PC-9 (cell line): Measurements from ENCODE around the gene LRRC1.

Experiments
- EZH2 ChIP-seq: fragments of 200-600 bp; sonication (generic); IDR thresholded peaks from 2 replicates; pipeline ENCODE4 v1.8.0; 2017; ENCODE audit warnings: antibody characterized with exemption, low read depth
- TF ChIP-seq, protein P1 (sequence below): fragments of 200-600 bp; sonication (generic); conservative IDR thresholded peaks from 2 replicates; pipeline ENCODE4 v1.6.1; 2017; ENCODE audit warnings: mixed run types, antibody characterized with exemption, mild to moderate bottlenecking, moderate library complexity

- TF ChIP-seq, protein P1, sequence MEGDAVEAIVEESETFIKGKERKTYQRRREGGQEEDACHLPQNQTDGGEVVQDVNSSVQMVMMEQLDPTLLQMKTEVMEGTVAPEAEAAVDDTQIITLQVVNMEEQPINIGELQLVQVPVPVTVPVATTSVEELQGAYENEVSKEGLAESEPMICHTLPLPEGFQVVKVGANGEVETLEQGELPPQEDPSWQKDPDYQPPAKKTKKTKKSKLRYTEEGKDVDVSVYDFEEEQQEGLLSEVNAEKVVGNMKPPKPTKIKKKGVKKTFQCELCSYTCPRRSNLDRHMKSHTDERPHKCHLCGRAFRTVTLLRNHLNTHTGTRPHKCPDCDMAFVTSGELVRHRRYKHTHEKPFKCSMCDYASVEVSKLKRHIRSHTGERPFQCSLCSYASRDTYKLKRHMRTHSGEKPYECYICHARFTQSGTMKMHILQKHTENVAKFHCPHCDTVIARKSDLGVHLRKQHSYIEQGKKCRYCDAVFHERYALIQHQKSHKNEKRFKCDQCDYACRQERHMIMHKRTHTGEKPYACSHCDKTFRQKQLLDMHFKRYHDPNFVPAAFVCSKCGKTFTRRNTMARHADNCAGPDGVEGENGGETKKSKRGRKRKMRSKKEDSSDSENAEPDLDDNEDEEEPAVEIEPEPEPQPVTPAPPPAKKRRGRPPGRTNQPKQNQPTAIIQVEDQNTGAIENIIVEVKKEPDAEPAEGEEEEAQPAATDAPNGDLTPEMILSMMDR: no peak
- TF ChIP-seq EZH2: no peak
Measured at GRCh38 chr6:53815381-53816119, 20.7 kb downstream of the LRRC1 start.
